Measurements from ENCODE around the gene ZNF850.

ZNF850 gene

GRCh38 chr19:36687214-36688056 lies 85.2 kb downstream of the ZNF850 start, which contains the start of gene ZNF567:
Gene ZNF567 (plus strand): TSS chr19:36687612. CDS start chr19:36694868, 7,256 bp downstream.
- DNase-seq = peak; percentile 40

- no peak for DNase-seq
These were observed 86.0 kb downstream of the ZNF850 start for GRCh38 chr19:36686365-36687213.

- no peak for DNase-seq
These were observed 86.8 kb downstream of the ZNF850 start for GRCh38 chr19:36685835-36686234.

GRCh38 chr19:36679455-36679854 lies 93.2 kb downstream of the ZNF850 start:
- DNase-seq = no peak

- no peak for DNase-seq
These were observed 98.4 kb downstream of the ZNF850 start for GRCh38 chr19:36674201-36674600.

- no peak for DNase-seq
These were observed 100.2 kb downstream of the ZNF850 start for GRCh38 chr19:36672368-36672767.

- no peak for DNase-seq
These were observed 104.0 kb downstream of the ZNF850 start for GRCh38 chr19:36668646-36669045.

- DNase-seq = no peak
These were observed 106.8 kb downstream of the ZNF850 start for GRCh38 chr19:36665832-36666231.

Data from cortex of kidney (tissue), 1 donor.